ENCODE results near the gene NCAM1.

- TF ChIP-seq PREB (CRISPR knock-in tag; IDR thresholded peaks at IDR 0.05; ENCODE audit: borderline replicate concordance) (no peak), CTCF (IDR thresholded peaks at IDR 0.05) (no peak), IRF2 (CRISPR knock-in tag; IDR thresholded peaks at IDR 0.05; ENCODE audit: borderline replicate concordance, low read depth) (no peak), ESRRA (CRISPR knock-in tag; IDR thresholded peaks at IDR 0.05; ENCODE audit: borderline replicate concordance) (no peak), ATF2 (CRISPR knock-in tag; IDR thresholded peaks at IDR 0.05; ENCODE audit: borderline replicate concordance, low read depth) (no peak), ZBTB43 (CRISPR knock-in tag; IDR thresholded peaks at IDR 0.05) (no peak), USF1 (CRISPR knock-in tag; IDR thresholded peaks at IDR 0.05) (no peak), ERG (CRISPR knock-in tag; IDR thresholded peaks at IDR 0.05) (no peak), USF2 (CRISPR knock-in tag; IDR thresholded peaks at IDR 0.05) (no peak), NR1H2 (CRISPR knock-in tag; IDR thresholded peaks at IDR 0.05) (no peak), FOXP4 (CRISPR knock-in tag; IDR thresholded peaks at IDR 0.05) (no peak), CREB1 (CRISPR knock-in tag; IDR thresholded peaks at IDR 0.05) (no peak)
Observed at GRCh38 chr11:113084297-113084696, 123.1 kb downstream of the NCAM1 start.
